ENCODE results near the gene ARPC3. TPM values are rescaled to one million over a fixed set of nuclear protein-coding genes. Genes with fewer than 3 reads are reported as not detected.
"Not testable (repeated sequence)": the region's sequence is repeated elsewhere in the genome, so short reads cannot be mapped to it uniquely, and the experiment has no call there.

Gene ARPC3
- total RNA-seq, 4 donors from 2014 or later: 169 to 516 (median 218) TPM

- no peak for DNase-seq
- intact Hi-C loops (cut with DNase I): loop anchor here (5.0 kb wide), 1 partner anchor 330 kb away; no protein-coding TSS in a partner anchor
- H3K27me3 ChIP-seq: no peaks in the 10 kb centered on the region
- H3K36me3 ChIP-seq: peaks cover 22 to 26% of the 10 kb centered on the region in 2 donors
- no peaks in the 10 kb centered on the region for H3K4me1 ChIP-seq
- H3K4me3 ChIP-seq (replicated peaks in 1 of 3): peak overlapping the region in 1 of 3 donors; percentile 32
- WGBS, 2 donors: 90 to 91% methylated on average over 12 of the region's 12 CpGs
- H3K27ac ChIP-seq: no peak overlapping the region
- H3K9me3 ChIP-seq: no peaks in the 10 kb centered on the region
- TF ChIP-seq POLR2A (IDR thresholded peaks at IDR 0.05) (no peak), CTCF (IDR thresholded peaks at IDR 0.05) (no peak)
Measured at GRCh38 chr12:110431957-110432587, 18.1 kb downstream of the ARPC3 start.

DNA sequence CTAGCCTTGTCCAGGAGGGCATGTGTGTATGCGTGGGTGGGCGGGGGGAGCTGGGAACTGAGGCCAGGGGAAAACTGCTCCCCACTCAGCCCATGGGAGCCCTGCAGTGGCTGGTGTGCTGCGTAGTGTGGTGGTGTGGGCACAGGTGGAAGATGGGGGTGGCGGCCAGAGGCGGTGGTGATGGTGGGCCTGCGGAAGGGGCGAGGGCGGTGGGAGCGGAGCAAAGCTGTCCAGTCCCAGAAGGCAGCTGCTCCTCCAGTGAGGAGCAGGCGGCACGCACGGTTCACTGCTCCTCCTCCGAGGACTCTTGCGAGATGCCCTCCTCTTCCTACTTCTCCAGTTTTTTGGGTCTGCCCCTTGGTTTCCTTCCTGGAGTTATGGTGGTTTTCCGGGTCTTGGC lies 20.5 kb downstream of the ARPC3 start:
- DNase-seq; H3K27me3 ChIP-seq; H3K4me3 ChIP-seq (replicated peaks in 1 of 3); H3K4me1 ChIP-seq; H3K36me3 ChIP-seq; H3K27ac ChIP-seq; H3K9me3 ChIP-seq: not testable (repeated sequence)
- 87 to 89% methylated on average over 15 of the region's 15 CpGs for WGBS, 2 donors
- intact Hi-C loops (cut with DNase I): loop anchor here (5.0 kb wide), 1 partner anchor 327 kb away; no protein-coding TSS in a partner anchor

DNA sequence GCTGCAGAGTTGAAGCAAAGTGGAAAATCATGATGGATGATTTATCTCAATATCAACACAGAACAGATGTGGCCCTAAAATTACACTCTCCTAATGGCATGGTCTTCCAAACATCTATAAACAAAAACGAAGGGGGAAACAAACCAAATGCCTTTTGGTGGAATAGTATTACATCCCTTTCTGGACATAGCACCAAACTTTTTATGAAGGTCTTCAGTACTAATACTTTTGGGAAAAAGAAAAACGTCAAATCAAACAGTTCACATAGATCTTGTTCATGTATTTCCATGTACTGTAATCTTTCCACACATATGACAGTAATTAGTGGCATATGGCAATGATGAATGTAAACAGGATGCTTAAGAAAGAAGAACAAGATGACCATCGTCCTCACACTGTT lies 23.7 kb downstream of the ARPC3 start:
- H3K36me3 ChIP-seq: no peaks in the 10 kb centered on the region
- intact Hi-C loops (cut with DNase I): no loop called here

GRCh38 chr12:110424237-110424636 lies 25.9 kb downstream of the ARPC3 start:
- Histone ChIP-seq H3K36me3 (no peaks in the 10 kb centered on the region), H3K4me3 (replicated peaks in 1 of 3) (no peak overlapping the region), H3K27me3 (no peaks in the 10 kb centered on the region), H3K9me3 (no peaks in the 10 kb centered on the region), H3K27ac (no peak overlapping the region), H3K4me1 (no peaks in the 10 kb centered on the region)
- intact Hi-C loops (cut with DNase I): no loop called here
- WGBS, 2 donors: 76 to 81% methylated on average over 3 of the region's 3 CpGs
- no peak for DNase-seq
- TF ChIP-seq CTCF (IDR thresholded peaks at IDR 0.05) (no peak), POLR2A (IDR thresholded peaks at IDR 0.05) (no peak)

More for the DNA sequence above, 23.7 kb downstream of the ARPC3 start:
- 57 to 61% methylated on average over 3 of the region's 3 CpGs for WGBS, 2 donors
- no peak overlapping the region for H3K4me3 ChIP-seq (replicated peaks in 1 of 3)
- H3K9me3 ChIP-seq: no peaks in the 10 kb centered on the region
- DNase-seq: no peak
- no peaks in the 10 kb centered on the region for H3K27me3 ChIP-seq
- TF ChIP-seq POLR2A (IDR thresholded peaks at IDR 0.05) (no peak), CTCF (IDR thresholded peaks at IDR 0.05) (no peak)
- no peaks in the 10 kb centered on the region for H3K4me1 ChIP-seq
- no peak overlapping the region for H3K27ac ChIP-seq

DNA sequence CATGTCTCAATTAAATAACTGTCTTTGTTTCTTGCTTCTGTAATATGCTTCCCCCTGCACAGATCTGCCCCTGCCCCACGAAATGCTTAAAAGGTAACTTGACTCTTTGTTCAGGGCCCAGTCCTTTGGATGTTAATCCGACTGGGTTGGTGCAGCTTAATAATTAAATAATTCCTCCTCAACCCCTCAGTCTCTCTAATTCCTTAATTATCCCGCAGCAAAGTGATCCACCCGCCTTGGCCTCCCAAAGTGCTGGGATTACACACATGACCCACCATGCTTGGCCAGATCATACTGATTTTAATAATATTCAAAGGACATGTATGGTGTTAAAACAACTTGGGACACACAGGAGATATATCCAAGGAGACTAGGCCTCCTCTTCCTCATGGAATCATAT lies 28.4 kb downstream of the ARPC3 start:
- H3K27me3 ChIP-seq: no peaks in the 10 kb centered on the region
- DNase-seq: no peak
- no peaks in the 10 kb centered on the region for H3K9me3 ChIP-seq
- WGBS, 2 donors: 82 to 87% methylated on average over 4 of the region's 4 CpGs
- intact Hi-C loops (cut with DNase I): no loop called here
- no peaks in the 10 kb centered on the region for H3K36me3 ChIP-seq
- H3K4me1 ChIP-seq: no peaks in the 10 kb centered on the region
- no peak overlapping the region for H3K27ac ChIP-seq
- H3K4me3 ChIP-seq (replicated peaks in 1 of 3): no peak overlapping the region
- TF ChIP-seq CTCF (IDR thresholded peaks at IDR 0.05) (no peak), POLR2A (IDR thresholded peaks at IDR 0.05) (no peak)

All from thyroid gland (tissue), 4 donors.